Mucosa of descending colon (tissue), 3 donors: ENCODE results near the gene CBFB. TPM values are rescaled to one million over a fixed set of nuclear protein-coding genes. Genes with fewer than 3 reads are reported as not detected.

Experiments used
- ATAC-seq: fragments of 200-7000 bp; cut with Tn5 transposase; one replicate; pipeline ENCODE4 v1.9.1; 2020; ENCODE audit warnings: mild to moderate bottlenecking, moderate library complexity
- DNase-seq, 3 donors: peaks; one replicate each; pipeline ENCODE4 v3.0.0-alpha.2; 2020
- H3K36me3 ChIP-seq: fragments of 200-600 bp; one replicate; pipeline ENCODE4 v1.8.0; 2021; ENCODE audit warnings: low read depth, mild to moderate bottlenecking
- H3K4me1 ChIP-seq: fragments of 200-600 bp; one replicate; pipeline ENCODE4 v1.8.0; 2021; ENCODE audit warnings: low read depth, mild to moderate bottlenecking
- H3K4me3 ChIP-seq: fragments of 200-600 bp; one replicate; pipeline ENCODE4 v1.8.0; 2021; ENCODE audit warnings: mild to moderate bottlenecking
- H3K9me3 ChIP-seq: fragments of 200-600 bp; one replicate; pipeline ENCODE4 v1.8.0; 2021; ENCODE audit warnings: mild to moderate bottlenecking
- CTCF ChIP-seq: fragments of 200-600 bp; IDR thresholded peaks from one replicate; pipeline ENCODE4 v1.8.0; 2022; ENCODE audit warnings: antibody characterized with exemption, mild to moderate bottlenecking
- intact Hi-C, 2 donors: fragments of 100-400 bp; cut with DNase I in 1 of 2; cut with micrococcal nuclease in 1 of 2; formaldehyde crosslinking; loops; one replicate each; pipeline versions ENCODE4 v1.11.0 to v1.11.1; 2022; cut with DNase I, micrococcal nuclease
- total RNA-seq, 3 donors: library from RNA; stranded (reverse); fragmentation: NEBNext Ultra II Directional in 2 of 3; extraction: Animal tissue kit (Norgen Biotek cat#: 25700) in 2 of 3; gene quantifications; one replicate each; pipeline versions ENCODE4 v1.2.1 to v1.2.4, GENCODE V29; 2021 to 2023
- donor health status: DM: no; HTN: no; CAD: no; lungs with moderate emphysema.
- donor health status: DM: no; HTN: no; CAD: no.
- donor health status: DM: no; HTN: yes; CAD: no.

CBFB gene
- total RNA-seq, 3 donors from 2014 or later, result 26.3 to 35.5 (median 26.8) TPM

- ATAC-seq (no peak), DNase-seq (no peak)
- no peak for TF ChIP-seq CTCF
- peaks cover 13% of the 10 kb centered on the region for H3K4me1 ChIP-seq
- intact Hi-C loops, result no loop called here
- no peak overlapping the region for H3K4me3 ChIP-seq
- no peaks in the 10 kb centered on the region for H3K9me3 ChIP-seq
- H3K36me3 ChIP-seq, result no peaks in the 10 kb centered on the region
Measured at GRCh38 chr16:67100569-67101310, 71.8 kb downstream of the CBFB start.

GRCh38 chr16:67101311-67102082 is 72.5 kb downstream of the CBFB start:
- Histone ChIP-seq H3K36me3 (no peaks in the 10 kb centered on the region), H3K9me3 (no peaks in the 10 kb centered on the region), H3K4me3 (no peak overlapping the region), H3K4me1 (peaks cover 13% of the 10 kb centered on the region)
- ATAC-seq, result no peak
- no peak for DNase-seq
- no peak for TF ChIP-seq CTCF
- intact Hi-C loops, result no loop called here

GRCh38 chr16:67104061-67104460 is 75.1 kb downstream of the CBFB start:
- TF ChIP-seq CTCF, result no peak
- DNase-seq (peak in 1 of 3 donors; percentile 28), ATAC-seq (peak; percentile 61)
- peaks cover 13% of the 10 kb centered on the region for H3K4me1 ChIP-seq
- no peaks in the 10 kb centered on the region for H3K9me3 ChIP-seq
- H3K36me3 ChIP-seq, result no peaks in the 10 kb centered on the region
- intact Hi-C loops, result no loop called here
- no peak overlapping the region for H3K4me3 ChIP-seq

GRCh38 chr16:67104845-67105244 is 75.9 kb downstream of the CBFB start:
- Histone ChIP-seq H3K9me3 (no peaks in the 10 kb centered on the region), H3K4me1 (peaks cover 13% of the 10 kb centered on the region), H3K4me3 (no peak overlapping the region), H3K36me3 (no peaks in the 10 kb centered on the region)
- intact Hi-C loops, result no loop called here
- peak in 2 of 3 donors; percentile 33 to 81 for DNase-seq
- TF ChIP-seq CTCF, result no peak
- peak; percentile 38 for ATAC-seq

GRCh38 chr16:67105246-67105645 is 76.3 kb downstream of the CBFB start:
- no peak overlapping the region for H3K4me3 ChIP-seq
- no peaks in the 10 kb centered on the region for H3K9me3 ChIP-seq
- TF ChIP-seq CTCF, result no peak
- peaks cover 13% of the 10 kb centered on the region for H3K4me1 ChIP-seq
- DNase-seq, result no peak
- ATAC-seq, result no peak
- no peaks in the 10 kb centered on the region for H3K36me3 ChIP-seq
- intact Hi-C loops, result no loop called here
